Activated T-helper 1 cell treated with anti-CD3 and anti-CD28 coated beads, Interleukin-2, amount 50 U/mL, for 16 hours (primary cell): ENCODE results near the gene TNIP1.

Experiments
- DNase-seq, 2 donors: peaks; one replicate each; pipeline ENCODE4 v3.0.0-alpha.2; 2020; ENCODE audit warnings: low read depth in 1 of 2, low spot score in 1 of 2

Gene TNIP1

DNA sequence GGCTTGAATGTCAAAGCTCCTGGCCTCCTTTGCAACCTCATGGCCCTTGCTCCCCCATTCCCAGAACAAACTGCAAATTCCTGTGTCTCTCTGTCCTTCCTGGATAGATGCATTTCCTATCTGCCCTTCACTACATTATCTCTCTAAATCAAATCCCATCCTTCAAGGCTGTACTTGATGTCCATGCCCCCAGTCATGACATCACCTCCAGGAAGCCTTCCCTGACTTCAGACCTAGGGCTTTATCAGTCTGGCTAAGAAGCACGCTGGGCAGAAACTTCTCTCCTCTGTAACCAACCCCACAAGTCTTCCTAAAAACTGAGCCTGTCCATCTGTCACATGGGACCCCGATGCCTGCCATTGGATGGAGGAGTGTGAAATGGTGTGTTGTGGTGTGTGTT is 25.7 kb upstream of the TNIP1 start:
- DNase-seq, result no peak

DNA sequence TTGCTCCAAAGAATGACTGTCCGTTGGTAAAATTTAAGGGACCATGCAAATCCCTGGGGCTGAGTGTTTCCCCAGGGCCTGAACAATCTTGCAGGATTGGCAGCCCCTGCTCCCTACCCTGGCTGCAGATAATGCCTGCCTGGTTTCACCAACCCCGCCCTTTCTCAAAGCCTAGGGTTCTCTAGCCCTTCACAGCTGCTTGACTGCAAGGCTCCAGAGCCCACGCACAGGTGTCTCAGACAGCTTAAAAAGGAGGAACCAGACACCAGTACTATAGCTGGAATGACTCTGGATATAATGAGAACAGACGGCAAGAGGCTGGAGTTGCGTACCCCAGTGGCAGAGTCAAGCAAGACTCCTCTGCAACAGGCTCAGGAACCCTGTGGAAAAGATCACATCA is 25.2 kb upstream of the TNIP1 start:
- no peak for DNase-seq

DNA sequence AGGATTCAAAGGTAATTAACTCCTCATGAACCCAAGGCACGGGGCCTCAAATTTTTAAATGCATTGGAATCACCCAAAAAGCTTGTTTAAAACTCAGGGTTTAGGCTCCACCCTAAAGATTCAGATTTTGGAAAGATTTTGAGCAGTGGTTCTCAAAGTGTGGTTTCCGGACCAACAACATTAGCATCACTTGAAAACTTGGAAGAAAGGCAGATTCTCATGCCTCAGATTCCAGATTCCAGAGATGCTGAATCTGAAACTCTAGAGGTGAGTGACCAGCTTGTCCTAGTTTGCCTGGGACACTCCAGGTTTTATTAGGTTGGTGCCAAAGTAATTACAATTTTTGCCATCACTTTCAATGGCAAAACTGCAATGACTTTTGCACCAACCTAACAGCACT is 24.7 kb upstream of the TNIP1 start:
- no peak for DNase-seq

DNA sequence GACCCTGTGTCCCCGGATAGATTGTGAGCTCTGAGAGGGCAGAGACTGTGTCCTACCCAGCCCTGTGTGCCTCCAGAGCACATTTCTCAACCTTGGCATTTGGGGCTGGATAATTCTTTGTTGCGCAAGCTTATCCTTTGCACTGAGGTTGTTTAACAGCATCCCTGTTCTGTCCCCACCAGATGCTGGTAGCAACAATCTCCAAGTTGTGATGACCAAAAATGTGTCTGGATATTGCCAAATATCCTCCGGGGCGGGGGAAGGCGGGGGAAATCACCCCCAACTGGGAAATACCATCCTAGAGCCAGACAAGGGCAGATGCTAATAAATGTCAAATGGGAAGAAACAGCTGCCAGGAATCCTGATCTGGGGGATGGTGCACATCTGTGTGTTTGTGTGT is 24.0 kb upstream of the TNIP1 start:
- no peak for DNase-seq

DNA sequence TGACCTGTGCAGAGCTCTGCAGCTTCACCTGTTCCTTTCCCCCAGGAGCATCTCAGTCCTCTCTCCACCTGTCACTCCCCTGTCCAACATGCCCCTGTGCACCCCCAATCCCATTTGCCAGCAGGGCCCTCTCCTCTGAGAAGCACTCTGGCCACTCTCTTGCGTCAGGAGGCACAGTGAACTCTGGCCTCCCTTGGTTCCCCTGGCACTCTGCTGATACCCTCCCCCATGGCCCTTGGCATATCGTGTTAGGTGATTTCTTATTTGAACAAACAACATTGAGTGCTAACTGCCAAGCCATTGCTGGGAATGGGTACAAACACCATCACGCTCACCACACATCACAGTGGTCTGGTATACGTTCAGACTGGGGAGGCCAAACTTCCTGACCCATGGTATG is 20.9 kb upstream of the TNIP1 start:
- no peak for DNase-seq

DNA sequence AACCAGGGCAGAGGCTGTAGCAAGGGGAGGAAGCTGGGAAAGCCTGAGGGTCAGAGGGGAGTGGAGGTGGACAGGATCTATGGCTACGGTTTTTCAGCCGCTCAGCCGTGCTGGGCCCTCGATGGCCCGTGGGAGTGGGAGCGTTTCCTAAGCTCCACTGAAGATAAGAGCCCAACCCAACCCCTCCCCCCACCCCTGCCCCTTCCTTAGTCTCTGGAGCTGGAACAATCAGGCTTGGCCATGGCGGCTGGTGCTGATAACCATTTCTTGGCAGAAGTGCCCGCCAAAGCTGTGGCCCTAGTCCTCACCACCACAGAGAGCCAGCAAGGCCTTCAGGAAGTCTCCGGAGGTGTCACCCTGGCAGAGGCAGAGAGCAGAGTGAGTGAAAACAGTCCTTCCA is 20.3 kb upstream of the TNIP1 start:
- no peak for DNase-seq

DNA sequence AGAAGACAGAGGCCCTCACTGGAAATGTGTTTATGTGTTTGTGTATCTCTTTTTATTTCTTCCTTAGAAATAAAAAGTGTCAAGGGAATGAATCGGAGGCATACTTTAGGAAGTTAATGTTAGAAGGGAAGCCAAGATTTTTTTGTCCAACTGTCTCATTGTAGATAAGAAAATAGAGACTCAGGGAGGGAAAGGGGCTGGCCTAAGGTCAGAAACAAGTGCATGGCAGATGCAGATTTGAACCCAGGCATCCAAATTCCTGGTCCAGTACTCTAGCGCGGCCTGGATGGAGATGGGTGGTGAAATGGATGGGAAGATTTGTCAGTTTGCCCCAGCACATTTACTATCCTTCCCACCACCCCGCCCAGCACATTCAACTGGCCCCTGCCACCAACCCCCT is 19.8 kb upstream of the TNIP1 start:
- DNase-seq, result no peak

DNA sequence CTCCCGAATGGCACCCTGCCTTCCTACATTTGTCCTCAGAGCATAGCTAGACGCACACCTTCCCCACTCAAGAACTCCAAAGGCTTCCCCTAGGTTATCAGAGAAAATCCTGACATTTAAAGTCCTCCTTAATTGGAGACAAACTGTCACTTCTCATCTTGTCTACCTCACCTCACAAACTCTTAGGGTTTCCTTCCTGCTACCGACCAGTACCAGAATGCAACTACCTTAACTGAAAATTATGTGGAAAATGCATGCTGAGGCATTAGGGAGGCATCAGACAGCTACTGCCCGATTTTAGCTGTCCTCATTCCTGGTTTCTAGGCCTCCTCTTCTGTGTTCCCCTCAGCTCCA is 17.9 kb upstream of the TNIP1 start:
- DNase-seq, result no peak

DNA sequence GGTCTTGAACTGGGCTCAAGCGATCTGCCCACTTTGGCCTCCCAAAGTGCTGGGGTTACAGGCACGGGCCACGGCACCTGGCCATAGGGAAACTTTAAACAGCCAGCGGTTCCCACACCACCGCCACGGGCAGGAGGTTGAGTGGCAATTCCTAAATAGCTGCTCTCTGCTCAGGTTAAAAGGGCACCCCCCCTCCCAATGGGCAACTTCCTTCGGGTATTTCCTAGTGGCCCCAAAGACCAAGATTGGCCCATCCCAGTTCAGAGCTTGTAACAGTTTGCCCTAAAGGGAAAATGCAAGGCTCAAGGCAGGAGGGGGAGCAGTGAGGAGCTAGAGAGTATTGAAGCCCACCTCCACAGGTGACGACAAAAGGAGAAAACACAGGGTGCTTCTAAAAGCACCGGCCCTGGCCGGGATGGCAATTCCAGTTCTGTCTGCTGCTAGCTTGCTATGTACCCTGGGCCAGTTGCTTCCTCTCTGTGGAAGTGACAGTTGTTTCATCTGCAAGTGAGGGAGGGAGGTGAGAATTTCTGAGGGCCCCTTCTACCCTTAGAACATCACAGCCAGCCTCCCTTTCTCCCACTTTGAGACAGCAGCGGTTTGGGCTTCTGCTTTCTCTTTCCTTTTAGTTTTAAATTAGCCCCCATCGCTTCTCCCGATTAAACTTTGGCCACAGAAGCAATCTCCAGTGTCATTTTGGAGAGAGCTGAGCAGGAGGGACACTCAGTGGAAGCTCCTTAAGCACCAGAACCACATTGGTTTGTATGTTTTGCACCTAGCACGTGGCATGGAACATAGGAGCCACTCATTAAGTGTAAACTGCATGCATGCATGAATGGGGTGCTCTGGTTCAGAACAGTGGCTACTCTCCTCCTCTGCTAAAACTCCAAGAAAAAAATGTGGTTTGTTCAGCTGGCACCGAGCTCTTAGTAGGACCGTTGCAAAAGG is 17.3 kb upstream of the TNIP1 start:
- no peak for DNase-seq

DNA sequence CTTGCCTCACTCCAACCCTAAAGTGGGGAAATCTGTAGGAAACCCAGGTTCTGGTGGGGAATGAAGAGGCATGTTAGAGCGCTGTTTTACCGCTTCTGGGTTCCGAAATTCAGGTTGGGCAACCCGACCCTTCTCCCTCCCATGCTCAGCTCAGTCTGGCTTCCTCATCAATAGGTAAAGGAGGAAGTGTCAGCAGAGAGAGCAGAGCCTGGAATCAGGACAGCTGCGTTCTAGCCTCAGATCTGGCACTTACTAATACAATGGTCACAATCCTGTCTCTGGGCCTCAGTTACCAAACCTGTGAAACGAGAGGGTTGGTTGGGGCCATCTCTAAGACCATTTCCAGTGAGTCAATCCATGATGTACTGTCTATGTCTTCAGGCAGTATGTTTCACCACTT is 16.2 kb upstream of the TNIP1 start:
- DNase-seq, result no peak

DNA sequence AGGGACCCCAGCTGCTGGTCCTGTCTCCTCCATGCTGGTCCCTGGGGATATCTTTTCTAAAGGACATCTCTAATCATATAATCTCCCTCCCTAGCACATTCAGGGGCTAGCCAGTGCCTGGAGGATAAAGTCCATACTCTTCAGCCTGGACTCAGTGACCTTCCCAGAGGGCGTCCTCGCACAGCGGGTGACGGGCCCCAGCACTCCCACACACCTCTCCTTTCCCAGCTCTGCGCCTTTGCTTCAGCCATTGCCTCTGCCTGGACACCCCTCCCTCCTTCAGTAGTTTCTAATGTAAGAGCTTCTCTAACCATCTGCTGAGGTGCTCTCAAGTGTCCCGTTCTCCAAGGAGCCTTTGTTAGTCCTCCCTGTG is 15.2 kb upstream of the TNIP1 start:
- no peak for DNase-seq

DNA sequence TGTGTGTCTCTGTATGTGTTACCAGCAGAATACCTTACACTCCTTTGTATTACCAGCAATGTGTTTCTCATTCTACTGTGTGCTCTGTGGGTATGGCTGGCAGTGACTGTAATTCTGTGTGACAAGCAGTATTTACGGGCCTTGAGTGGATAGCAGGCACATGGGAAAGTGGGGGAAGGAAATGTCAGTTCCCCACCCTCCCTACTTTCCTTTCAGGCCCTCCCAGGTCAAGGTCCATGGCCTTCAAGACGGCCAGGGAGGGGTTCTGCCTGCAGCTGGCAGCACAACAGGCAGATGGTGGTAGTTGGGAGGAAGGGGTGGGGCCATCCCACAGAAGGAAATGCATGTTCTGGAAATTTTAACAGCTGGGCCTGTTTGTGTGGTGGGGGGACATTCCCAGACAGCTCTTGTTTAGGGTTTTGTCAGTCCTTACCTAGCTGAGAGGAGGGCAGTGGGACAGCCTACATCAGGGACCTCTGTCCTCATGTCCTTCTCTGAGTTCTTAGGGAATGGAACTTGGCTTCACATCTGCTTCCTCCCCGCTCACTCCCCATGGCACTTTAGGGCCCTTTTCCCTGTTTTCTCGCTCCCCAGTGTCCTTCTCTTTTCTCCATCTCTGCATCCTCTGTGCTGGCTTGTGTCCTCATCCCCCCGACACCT is 14.6 kb upstream of the TNIP1 start:
- DNase-seq, result no peak

DNA sequence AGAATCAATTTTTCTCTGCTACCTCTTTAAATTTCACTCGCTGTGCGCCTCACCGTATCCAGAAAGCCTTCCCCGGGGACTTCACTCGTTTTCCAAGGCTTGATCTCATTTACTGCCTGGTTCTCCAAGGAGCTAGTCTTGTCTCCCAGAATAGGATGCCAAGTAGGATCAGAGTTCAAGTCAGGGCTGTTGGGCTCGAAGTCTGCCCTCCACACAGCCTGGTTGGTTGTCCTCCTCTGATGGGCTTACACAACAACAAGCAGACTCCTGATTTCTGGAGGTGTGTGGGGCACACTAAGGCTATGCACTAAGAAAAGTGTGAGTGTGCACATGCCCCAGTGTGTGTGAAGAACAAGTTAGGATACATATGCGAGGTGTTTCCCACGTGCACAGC is 14.0 kb upstream of the TNIP1 start:
- no peak for DNase-seq

DNA sequence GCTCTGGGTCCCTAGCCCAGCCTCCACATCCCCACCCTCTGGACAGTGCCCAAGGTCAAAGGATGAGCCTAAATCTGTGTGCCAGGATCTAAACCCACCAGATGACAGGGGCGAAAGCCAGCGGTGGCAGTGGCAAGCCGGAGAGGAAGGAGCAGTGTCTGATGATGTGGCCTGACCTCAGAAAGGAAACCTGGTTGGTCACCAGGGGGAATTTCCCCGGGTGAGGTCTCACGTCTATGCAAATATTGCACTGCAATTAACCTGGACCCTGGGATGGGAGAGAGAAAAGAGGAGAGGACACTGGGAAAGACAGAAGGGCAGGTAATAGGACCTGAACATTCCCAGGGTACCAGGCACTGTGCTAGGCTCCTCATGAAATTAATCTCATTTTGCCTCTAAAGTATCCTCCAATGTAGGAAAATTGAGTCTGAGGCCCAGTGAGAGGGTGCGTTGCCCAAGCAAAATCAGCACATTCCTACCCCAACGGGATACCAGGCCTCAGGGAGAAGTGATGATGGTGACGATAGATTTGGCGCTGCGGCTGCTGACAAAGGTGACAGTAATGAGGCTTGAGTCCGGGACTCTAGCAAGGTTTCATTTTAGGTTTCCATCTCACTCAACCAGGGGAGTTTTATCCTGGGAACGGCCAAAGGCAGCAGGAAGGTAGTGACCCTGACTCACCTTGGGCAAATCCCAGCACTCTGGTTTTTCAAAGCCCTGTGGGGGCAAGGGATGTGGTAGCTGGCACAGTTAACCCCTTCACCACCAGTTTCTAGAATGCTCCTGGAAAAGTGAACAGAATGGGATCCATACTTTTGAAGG is 13.4 kb upstream of the TNIP1 start:
- no peak for DNase-seq

DNA sequence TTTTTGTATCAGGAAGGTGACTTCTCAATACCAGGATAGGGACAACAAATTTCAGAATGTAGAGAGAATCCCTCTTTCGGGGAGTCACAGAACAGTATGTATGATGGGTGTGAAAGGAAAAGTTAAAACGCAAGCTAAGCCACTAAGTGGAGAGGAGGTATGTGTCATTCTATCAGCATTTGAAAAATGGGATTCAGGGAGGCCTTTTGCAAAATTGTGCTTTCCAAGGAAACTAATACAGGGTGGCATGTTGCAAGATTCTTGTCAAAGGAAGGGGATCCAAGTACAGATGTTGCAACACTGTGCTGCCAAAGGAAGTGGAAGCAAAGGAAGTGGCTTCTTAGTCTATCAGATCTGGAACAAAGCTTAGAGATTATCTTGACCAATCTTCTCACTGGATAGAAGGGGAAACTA is 12.6 kb upstream of the TNIP1 start:
- DNase-seq, result no peak

DNA sequence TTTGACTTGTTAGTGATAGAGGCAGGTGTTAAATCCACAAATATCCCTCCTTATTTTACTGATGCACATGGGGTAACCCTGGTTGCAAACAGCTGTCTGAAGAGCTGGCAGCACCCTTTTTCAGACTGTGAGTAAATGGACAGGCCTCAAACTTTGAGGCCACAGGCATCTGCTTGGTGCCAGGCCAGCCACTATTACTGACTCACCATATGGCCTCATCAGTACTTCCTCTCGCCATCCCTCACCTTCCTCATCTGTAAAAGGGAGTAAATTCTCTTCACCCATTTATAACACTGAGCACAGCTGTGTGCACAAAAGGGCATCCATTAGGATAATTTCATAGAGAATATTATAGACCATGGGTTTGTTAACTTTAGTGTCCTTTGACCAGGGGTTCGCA is 11.9 kb upstream of the TNIP1 start:
- no peak for DNase-seq

DNA sequence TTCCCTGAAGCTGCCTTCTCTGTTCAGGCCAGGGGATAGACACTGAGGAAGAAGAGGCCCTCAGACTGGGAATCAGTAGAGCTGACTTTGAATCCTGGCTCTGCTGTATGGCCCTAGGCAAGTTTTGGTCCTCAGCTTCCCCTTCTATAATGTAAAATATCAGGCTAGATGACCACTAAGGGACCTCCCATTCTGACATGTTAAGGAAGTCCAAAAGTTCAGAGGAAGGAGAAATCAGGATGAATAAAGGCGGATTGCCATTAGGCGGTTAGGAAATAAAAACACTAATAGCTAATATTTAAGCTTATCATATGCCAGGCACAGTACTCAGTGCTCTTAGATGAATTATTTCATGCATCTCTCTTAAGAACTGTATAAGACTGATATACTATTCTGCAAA is 8.9 kb upstream of the TNIP1 start:
- no peak for DNase-seq

DNA sequence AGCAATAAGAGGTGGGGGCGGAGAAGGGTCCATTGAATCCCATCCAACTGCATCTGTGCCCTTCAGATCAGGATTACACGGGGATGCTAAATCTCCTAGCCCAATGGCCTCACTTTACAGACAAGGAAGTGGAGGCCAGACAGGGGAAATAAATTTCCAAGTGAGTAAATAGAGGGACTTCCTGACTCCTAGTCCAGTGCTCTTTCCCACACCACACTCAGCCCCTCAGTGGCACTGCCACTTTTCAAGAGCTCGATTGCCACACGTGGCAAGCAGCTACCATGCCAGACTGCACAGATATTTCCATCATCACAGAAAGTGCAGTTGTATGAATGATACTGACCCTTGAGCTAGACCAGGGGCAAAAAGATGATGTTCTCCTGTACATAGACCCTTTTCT is 8.2 kb upstream of the TNIP1 start:
- no peak for DNase-seq

DNA sequence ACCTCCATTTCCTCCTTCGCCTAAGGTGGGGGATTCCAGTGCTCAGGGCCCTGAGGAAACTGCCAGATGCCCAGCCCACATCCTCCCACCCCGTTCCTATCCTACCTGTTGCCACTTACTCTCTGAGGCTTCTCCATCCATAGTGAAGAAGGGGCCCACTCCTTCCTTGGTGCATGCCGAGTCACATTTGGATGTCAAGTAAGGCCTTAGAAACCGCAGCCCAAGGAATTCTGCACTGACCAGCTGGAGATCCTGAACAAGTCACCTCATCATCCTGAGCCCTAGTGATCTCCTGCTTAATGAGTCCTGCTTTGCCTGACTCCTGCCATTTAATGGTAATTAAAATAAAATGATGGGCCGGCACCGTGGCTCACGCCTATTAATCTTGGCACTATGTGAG is 6.7 kb upstream of the TNIP1 start:
- DNase-seq, result no peak

DNA sequence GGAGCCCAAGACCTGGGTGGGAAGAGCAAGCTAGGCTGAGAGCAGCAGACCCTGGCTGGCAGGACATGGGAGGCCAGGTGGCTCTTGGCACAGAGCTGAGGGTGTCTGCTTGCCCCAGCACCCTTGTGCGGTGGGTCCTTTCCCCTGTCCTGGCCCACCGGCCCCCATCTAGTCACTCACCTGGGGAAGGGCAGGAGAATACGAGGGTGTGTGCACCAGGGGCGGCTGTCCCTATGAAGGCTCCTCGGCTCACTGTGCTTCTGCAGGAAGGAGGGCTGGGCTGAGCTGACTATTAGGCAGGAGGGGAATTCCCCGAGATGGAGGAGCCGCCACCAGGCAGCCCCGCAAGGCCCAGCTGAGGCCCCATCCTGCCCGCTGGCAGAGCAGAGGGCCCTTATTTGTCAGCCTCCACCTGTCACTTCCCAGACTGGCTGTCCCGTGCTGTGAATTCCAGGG is 6.1 kb upstream of the TNIP1 start:
- DNase-seq, result peak; percentile 48 to 61

DNA sequence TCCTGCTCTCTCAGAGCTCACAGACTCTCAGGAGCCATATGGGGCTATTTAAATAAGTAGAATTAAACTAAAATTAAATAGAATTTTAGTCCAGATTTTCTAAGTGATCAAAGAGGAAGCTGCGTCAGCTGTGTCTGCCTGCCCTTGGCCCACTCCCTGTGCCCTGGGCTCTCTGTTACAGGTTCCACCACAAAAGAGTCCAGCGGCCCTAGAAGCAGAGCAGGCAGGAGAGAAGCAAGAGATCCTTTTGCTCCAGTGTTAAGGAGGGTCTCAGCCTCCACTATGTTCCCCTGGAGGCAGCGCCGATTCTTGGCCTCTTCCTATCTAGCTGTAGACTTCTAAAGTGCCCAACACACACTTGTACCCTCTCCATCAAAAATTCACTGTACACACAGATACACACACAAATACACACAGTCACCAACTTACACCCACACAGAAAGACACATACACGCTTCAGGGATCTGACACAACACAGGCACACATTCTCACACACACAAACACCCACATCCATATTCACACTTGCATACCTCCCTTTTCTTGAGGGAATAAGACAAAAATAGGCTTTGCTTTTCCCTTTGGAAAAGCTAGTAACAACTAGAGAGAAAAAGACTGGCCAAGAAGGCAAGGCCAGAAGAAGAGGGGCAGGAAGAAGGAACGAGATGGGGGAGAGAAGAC is 5.5 kb upstream of the TNIP1 start:
- no peak for DNase-seq
